ENCODE results near the gene SLC9A9. TPM values are rescaled to one million over a fixed set of nuclear protein-coding genes. Genes with fewer than 3 reads are reported as not detected.

SLC9A9 gene
- total RNA-seq, 1 experiment from 2014 or later = not detected

DNA sequence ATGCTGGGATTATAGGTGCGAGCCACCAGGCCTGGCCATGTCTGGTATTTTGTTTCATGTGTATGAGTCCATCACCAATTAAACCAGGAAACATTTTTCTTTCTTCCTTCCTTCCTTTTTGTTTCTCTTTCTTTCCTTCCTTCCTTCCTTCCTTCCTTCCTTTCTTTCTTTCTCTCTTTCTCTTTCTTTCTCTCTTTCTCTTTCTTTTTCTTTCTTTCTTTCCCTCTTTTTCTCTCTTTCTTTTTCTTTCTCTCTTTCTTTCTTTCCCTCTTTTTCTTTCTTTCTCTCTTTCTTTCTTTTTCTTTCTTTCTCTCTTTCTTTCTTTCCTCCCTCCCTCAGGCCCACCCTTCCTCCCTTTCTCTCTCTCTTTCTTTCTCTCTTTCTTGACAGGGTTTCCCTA lies 83.4 kb downstream of the SLC9A9 start:
- POLR2A ChIA-PET = no interaction called here

DNA sequence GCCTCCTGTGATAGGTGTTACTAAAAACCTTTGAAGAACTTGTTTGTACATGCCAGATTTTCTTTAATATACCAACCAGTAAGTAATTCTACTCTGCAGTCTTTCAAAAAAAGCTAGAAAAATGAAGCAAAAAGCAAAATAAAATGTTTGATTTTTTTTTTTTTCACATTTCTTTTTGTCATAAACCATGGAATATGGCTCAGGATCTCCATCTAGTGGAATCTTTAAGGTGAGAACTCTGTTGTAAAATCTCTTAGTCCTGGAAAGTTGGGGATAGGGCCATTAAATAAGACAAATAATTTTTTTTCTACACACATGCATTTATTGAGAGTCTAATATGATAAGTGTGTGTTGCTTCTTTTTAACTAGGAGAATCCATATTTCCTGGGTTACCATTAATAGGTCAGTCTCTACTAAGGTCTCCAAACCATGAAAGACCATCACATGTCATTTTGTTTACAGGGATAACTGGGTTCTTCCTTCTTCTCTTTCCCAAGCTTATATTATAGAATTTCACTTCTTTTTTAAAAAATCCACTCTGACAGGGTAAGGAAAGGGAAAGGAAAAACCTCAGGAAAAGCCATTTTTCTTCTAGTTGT lies 84.6 kb downstream of the SLC9A9 start:
- no TSS peak for BruUV-seq (replicated peaks)

More for the DNA sequence above, 83.4 kb downstream of the SLC9A9 start:
- TF ChIP-seq, protein P1, sequence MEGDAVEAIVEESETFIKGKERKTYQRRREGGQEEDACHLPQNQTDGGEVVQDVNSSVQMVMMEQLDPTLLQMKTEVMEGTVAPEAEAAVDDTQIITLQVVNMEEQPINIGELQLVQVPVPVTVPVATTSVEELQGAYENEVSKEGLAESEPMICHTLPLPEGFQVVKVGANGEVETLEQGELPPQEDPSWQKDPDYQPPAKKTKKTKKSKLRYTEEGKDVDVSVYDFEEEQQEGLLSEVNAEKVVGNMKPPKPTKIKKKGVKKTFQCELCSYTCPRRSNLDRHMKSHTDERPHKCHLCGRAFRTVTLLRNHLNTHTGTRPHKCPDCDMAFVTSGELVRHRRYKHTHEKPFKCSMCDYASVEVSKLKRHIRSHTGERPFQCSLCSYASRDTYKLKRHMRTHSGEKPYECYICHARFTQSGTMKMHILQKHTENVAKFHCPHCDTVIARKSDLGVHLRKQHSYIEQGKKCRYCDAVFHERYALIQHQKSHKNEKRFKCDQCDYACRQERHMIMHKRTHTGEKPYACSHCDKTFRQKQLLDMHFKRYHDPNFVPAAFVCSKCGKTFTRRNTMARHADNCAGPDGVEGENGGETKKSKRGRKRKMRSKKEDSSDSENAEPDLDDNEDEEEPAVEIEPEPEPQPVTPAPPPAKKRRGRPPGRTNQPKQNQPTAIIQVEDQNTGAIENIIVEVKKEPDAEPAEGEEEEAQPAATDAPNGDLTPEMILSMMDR (IDR thresholded peaks at IDR 0.05; ENCODE audit: insufficient read depth in 1 of 2, low read depth in 1 of 2, low read length in 1 of 2, severe bottlenecking in 1 of 2, unreplicated experiment in 1 of 2) = no peak
- Mint-ChIP-seq H3K4me3 (ENCODE audit: unreplicated experiment) (no peak overlapping the region), H3K36me3 (ENCODE audit: insufficient read depth, unreplicated experiment) (no peaks in the 10 kb centered on the region), H3K27ac (ENCODE audit: unreplicated experiment) (no peak overlapping the region), H3K4me1 (ENCODE audit: low read depth, unreplicated experiment) (no peaks in the 10 kb centered on the region), H3K27me3 (ENCODE audit: insufficient read depth, unreplicated experiment) (peaks cover 11% of the 10 kb centered on the region), H3K9me3 (ENCODE audit: unreplicated experiment) (no peaks in the 10 kb centered on the region)
- Histone ChIP-seq H3K4me3 (ENCODE audit: low read depth, low read length) (no peak overlapping the region), H3K27me3 (replicated peaks; ENCODE audit: control insufficient read depth, insufficient read depth, low read length) (no peaks in the 10 kb centered on the region), H3K36me3 (ENCODE audit: control insufficient read depth, insufficient read depth, low read length) (no peaks in the 10 kb centered on the region), H3K9me3 (no peaks in the 10 kb centered on the region), H3K4me1 (no peaks in the 10 kb centered on the region)
- CTCF ChIA-PET = no interaction called here
- intact Hi-C loops (cut with micrococcal nuclease; ENCODE audit: unreplicated experiment) = no loop called here
- DNase-seq = no peak
- BruUV-seq (replicated peaks) = no TSS peak

DNA sequence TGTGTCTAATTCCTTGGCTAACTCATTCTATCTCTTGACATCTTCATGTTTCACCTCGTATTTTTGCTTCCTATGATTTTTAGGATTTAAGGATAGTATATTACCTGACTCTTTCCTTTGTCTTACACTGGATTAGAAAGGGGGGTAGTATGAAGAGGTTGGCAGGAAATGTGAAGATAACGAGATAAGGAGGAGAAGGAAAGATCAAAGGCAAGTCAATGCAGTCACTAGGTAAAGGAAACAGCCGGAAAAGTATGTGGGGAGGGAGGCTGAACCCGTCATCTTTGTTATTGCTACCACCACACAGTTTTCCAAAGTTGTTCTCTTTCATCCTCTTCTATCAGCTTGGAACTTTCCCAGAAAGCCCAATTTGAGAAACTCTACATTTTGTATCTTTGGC lies 90.6 kb downstream of the SLC9A9 start:
- Mint-ChIP-seq H3K4me1 (ENCODE audit: low read depth, unreplicated experiment) (no peaks in the 10 kb centered on the region), H3K27ac (ENCODE audit: unreplicated experiment) (no peak overlapping the region), H3K9me3 (ENCODE audit: unreplicated experiment) (no peaks in the 10 kb centered on the region), H3K36me3 (ENCODE audit: insufficient read depth, unreplicated experiment) (no peaks in the 10 kb centered on the region), H3K4me3 (ENCODE audit: unreplicated experiment) (no peak overlapping the region), H3K27me3 (ENCODE audit: insufficient read depth, unreplicated experiment) (peaks cover 4% of the 10 kb centered on the region)
- BruUV-seq (replicated peaks) = no TSS peak
- ChIA-PET CTCF (no interaction called here), POLR2A (no interaction called here)
- TF ChIP-seq, protein P1 (IDR thresholded peaks at IDR 0.05; ENCODE audit: insufficient read depth in 1 of 2, low read depth in 1 of 2, low read length in 1 of 2, severe bottlenecking in 1 of 2, unreplicated experiment in 1 of 2) = no peak
- intact Hi-C loops (cut with micrococcal nuclease; ENCODE audit: unreplicated experiment) = no loop called here
- no peak for DNase-seq
- no peaks in the 10 kb centered on the region for H3K9me3 ChIP-seq
- no peaks in the 10 kb centered on the region for H3K27me3 ChIP-seq (replicated peaks; ENCODE audit: control insufficient read depth, insufficient read depth, low read length)
- no peak overlapping the region for H3K4me3 ChIP-seq (ENCODE audit: low read depth, low read length)
- H3K36me3 ChIP-seq (ENCODE audit: control insufficient read depth, insufficient read depth, low read length) = no peaks in the 10 kb centered on the region
- no peaks in the 10 kb centered on the region for H3K4me1 ChIP-seq

More for the DNA sequence above, 84.6 kb downstream of the SLC9A9 start:
- no peak overlapping the region for H3K4me3 ChIP-seq (ENCODE audit: low read depth, low read length)
- Mint-ChIP-seq H3K4me3 (ENCODE audit: unreplicated experiment) (no peak overlapping the region), H3K4me1 (ENCODE audit: low read depth, unreplicated experiment) (no peaks in the 10 kb centered on the region), H3K36me3 (ENCODE audit: insufficient read depth, unreplicated experiment) (no peaks in the 10 kb centered on the region), H3K27ac (ENCODE audit: unreplicated experiment) (no peak overlapping the region), H3K9me3 (ENCODE audit: unreplicated experiment) (no peaks in the 10 kb centered on the region), H3K27me3 (ENCODE audit: insufficient read depth, unreplicated experiment) (peaks cover 11% of the 10 kb centered on the region)
- no peaks in the 10 kb centered on the region for H3K27me3 ChIP-seq (replicated peaks; ENCODE audit: control insufficient read depth, insufficient read depth, low read length)
- no peaks in the 10 kb centered on the region for H3K36me3 ChIP-seq (ENCODE audit: control insufficient read depth, insufficient read depth, low read length)
- no peaks in the 10 kb centered on the region for H3K4me1 ChIP-seq
- DNase-seq = no peak
- intact Hi-C loops (cut with micrococcal nuclease; ENCODE audit: unreplicated experiment) = no loop called here
- TF ChIP-seq, protein P1 (IDR thresholded peaks at IDR 0.05; ENCODE audit: insufficient read depth in 1 of 2, low read depth in 1 of 2, low read length in 1 of 2, severe bottlenecking in 1 of 2, unreplicated experiment in 1 of 2) = no peak
- CTCF ChIA-PET = no interaction called here
- POLR2A ChIA-PET = interaction anchor here (0.6 kb wide), 1 partner anchor 504 kb away, joined by 8 read pairs; no protein-coding TSS in a partner anchor
- no peaks in the 10 kb centered on the region for H3K9me3 ChIP-seq
